Fibroblast of lung (primary cell): ENCODE data around the gene PGAP3.

Experiments used
- CTCF ChIP-seq, 2 donors: IDR thresholded peaks in 1 of 2; conservative IDR thresholded peaks in 1 of 2; 1 replicate in 1 of 2; 2 replicates in 1 of 2; pipeline ENCODE4 v1.5.1; 2011 to 2012; ENCODE audit warnings: low read length in 2 of 2, control low read depth in 1 of 2, inconsistent platforms in 1 of 2, low read depth in 1 of 2, mild to moderate bottlenecking in 1 of 2
- EZH2 ChIP-seq: IDR thresholded peaks from 2 replicates; pipeline ENCODE4 v1.5.1; 2012; ENCODE audit warnings: low read length, control low read depth, mild to moderate bottlenecking; ENCODE audit errors: missing control alignments

- TF ChIP-seq CTCF (conservative IDR thresholded peaks at IDR 0.05 in 1 of 2, IDR thresholded peaks at IDR 0.05 in 1 of 2; ENCODE audit: low read depth in 1 of 2, low read length in 2 of 2) (no peak), EZH2 (no peak)
Measured at GRCh38 chr17:39622380-39623006, 65.4 kb downstream of the PGAP3 start.
